Naive thymus-derived CD4-positive, alpha-beta T cell (primary cell): ENCODE measurements around the gene DUS1L. TPM values are rescaled to one million over a fixed set of nuclear protein-coding genes. Genes with fewer than 3 reads are reported as not detected.

Experiments used
- ATAC-seq: fragments of 150-1000 bp; cut with Tn5 transposase; 2 replicates; pipeline ENCODE4 v1.10.0; 2021; ENCODE audit warnings: mild to moderate bottlenecking, moderate library complexity
- CTCF ChIA-PET: fragments of 350-600 bp; sonication (Branson Sonifier 250); formaldehyde crosslinking; loops from one replicate; lab custom pipeline; 2021; ENCODE audit warnings: antibody characterized with exemption; lab: Charles Lee
- POLR2A ChIA-PET: fragments of 350-600 bp; sonication (Branson Sonifier 250); formaldehyde crosslinking; loops from one replicate; lab custom pipeline; 2021; ENCODE audit warnings: antibody characterized with exemption, inconsistent platforms; lab: Charles Lee
- DNase-seq, 9 donors: peaks; one replicate each; pipeline versions ENCODE4 v3.0.0 to v3.0.0-alpha.2; 2020 to 2022; ENCODE audit warnings: mixed read lengths in 1 of 9
- H3K27ac ChIP-seq: one replicate; pipeline ENCODE4 v1.7.0; 2013; ENCODE audit warnings: mild to moderate bottlenecking, low read depth, low read length, moderate library complexity
- H3K27me3 ChIP-seq, 2 donors: one replicate each; pipeline ENCODE4 v1.7.0; 2013; ENCODE audit warnings: low read length in 2 of 2, mild to moderate bottlenecking in 2 of 2, moderate library complexity in 2 of 2; ENCODE audit not compliant: control insufficient read depth in 2 of 2, insufficient read depth in 2 of 2
- H3K36me3 ChIP-seq, 3 experiments: 1 replicate in 2 of 3; 2 replicates in 1 of 3; pipeline ENCODE4 v1.7.0; 2013; ENCODE audit warnings: low read length in 3 of 3, mild to moderate bottlenecking in 3 of 3, moderate library complexity in 1 of 3; ENCODE audit not compliant: insufficient read depth in 3 of 3, control insufficient read depth in 2 of 3
- H3K4me1 ChIP-seq, 2 donors: one replicate each; pipeline ENCODE4 v1.7.0; 2013; ENCODE audit warnings: low read length in 2 of 2, mild to moderate bottlenecking in 2 of 2, moderate library complexity in 1 of 2; ENCODE audit not compliant: control insufficient read depth in 2 of 2, insufficient read depth in 2 of 2
- H3K4me3 ChIP-seq: 2 replicates; pipeline ENCODE4 v1.7.0; 2013; ENCODE audit warnings: mild to moderate bottlenecking, low read length
- H3K9me3 ChIP-seq, 3 experiments: 1 replicate in 2 of 3; 2 replicates in 1 of 3; pipeline ENCODE4 v1.7.0; 2013; ENCODE audit warnings: low read length in 3 of 3; ENCODE audit not compliant: control insufficient read depth in 2 of 3
- H3K27ac Mint-ChIP-seq, 9 donors: one replicate each; pipeline ENCODE4 v1.8.0; 2020 to 2022; ENCODE audit warnings: mixed read lengths in 9 of 9, mild to moderate bottlenecking in 8 of 9, moderate library complexity in 5 of 9, inconsistent platforms in 2 of 9
- H3K27me3 Mint-ChIP-seq, 5 donors: one replicate each; pipeline ENCODE4 v1.8.0; 2021 to 2022; ENCODE audit warnings: mixed read lengths in 5 of 5, mild to moderate bottlenecking in 1 of 5
- H3K36me3 Mint-ChIP-seq, 5 donors: one replicate each; pipeline ENCODE4 v1.8.0; 2020 to 2022; ENCODE audit warnings: mixed read lengths in 5 of 5, mild to moderate bottlenecking in 3 of 5, inconsistent platforms in 1 of 5
- H3K4me1 Mint-ChIP-seq, 7 donors: one replicate each; pipeline ENCODE4 v1.8.0; 2020 to 2022; ENCODE audit warnings: mixed read lengths in 7 of 7, mild to moderate bottlenecking in 3 of 7, inconsistent platforms in 1 of 7
- H3K4me3 Mint-ChIP-seq, 10 donors: one replicate each; pipeline ENCODE4 v1.8.0; 2020 to 2022; ENCODE audit warnings: mild to moderate bottlenecking in 10 of 10, mixed read lengths in 10 of 10, moderate library complexity in 6 of 10, inconsistent platforms in 2 of 10
- H3K9me3 Mint-ChIP-seq, 11 donors: one replicate each; pipeline ENCODE4 v1.8.0; 2020 to 2022; ENCODE audit warnings: mixed read lengths in 11 of 11, mild to moderate bottlenecking in 4 of 11, inconsistent platforms in 1 of 11, moderate library complexity in 1 of 11
- intact Hi-C, 2 donors: fragments of 100-400 bp; cut with micrococcal nuclease; formaldehyde crosslinking; loops; one replicate each; pipeline ENCODE4 v1.15.1; 2023
- polyA plus RNA-seq, 2 donors: library from polyadenylated mRNA; unstranded; fragments of 300-500 nt; fragmentation: Illumina TruSeq; gene quantifications; one replicate each; pipeline ENCODE4 v1.2.3, GENCODE V29; 2021
- total RNA-seq, 6 experiments: library from RNA in 5 of 6; stranded (reverse) in 5 of 6; gene quantifications; 1 replicate in 5 of 6; 2 replicates in 1 of 6; pipeline ENCODE4 v1.2.3 and lab custom pipeline; 2021 to 2026

The DUS1L gene
- total and polyA plus RNA-seq, 7 experiments from 2014 or later = 52.9 to 157 (median 143) TPM

DNA sequence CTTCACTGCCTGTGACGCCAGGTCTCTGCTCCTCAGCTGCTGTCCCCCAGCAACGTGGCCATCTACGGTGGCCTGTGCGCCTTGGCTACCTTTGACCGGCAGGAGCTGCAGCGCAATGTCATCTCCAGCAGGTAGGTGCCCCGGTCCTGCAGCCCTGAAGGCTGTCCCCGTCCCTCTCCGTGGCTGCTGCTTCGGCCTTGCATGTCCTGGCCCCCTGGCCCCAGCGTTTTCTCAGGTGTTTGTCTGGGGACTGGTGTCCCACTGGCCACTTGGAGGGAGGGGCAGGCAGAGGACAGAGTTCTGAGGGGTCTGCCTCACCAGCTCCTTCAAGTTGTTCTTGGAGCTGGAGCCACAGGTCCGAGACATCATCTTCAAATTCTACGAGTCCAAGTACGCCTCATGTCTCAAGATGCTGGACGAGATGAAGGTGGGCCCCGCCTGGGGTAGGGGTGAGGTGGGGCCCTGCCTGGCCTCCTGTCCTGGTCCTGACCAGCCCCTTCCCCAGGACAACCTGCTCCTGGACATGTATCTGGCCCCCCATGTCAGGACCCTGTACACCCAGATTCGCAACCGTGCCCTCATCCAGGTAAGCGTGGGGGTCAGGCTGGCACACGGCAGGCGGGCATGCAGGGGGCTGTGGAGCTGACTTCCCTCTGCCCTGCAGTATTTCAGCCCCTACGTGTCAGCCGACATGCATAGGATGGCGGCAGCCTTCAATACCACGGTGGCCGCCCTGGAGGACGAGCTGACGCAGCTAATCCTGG is 9.5 kb downstream of the DUS1L start:
- no peaks in the 10 kb centered on the region for H3K27me3 Mint-ChIP-seq
- no peaks in the 10 kb centered on the region for H3K9me3 Mint-ChIP-seq
- DNase-seq (no peak), ATAC-seq (no peak)
- peaks cover 0 to 15% (median 4%) of the 10 kb centered on the region in 7 donors for H3K4me1 Mint-ChIP-seq
- no peaks in the 10 kb centered on the region for H3K9me3 ChIP-seq
- CTCF ChIA-PET = no interaction called here
- peaks cover 0 to 9% (median 0%) of the 10 kb centered on the region in 5 donors for H3K36me3 Mint-ChIP-seq
- H3K27ac ChIP-seq = no peak overlapping the region
- H3K4me3 ChIP-seq = no peak overlapping the region
- H3K27me3 ChIP-seq = no peaks in the 10 kb centered on the region
- POLR2A ChIA-PET = interaction anchor here (1.1 to 7.7 kb wide), 2 partner anchors 9 to 20 kb away, joined by 3 to 54 read pairs; partner anchors contain the start of gene DUS1L
- H3K4me3 Mint-ChIP-seq = no peak overlapping the region
- H3K27ac Mint-ChIP-seq = no peak overlapping the region
- peaks cover 0 to 75% (median 16%) of the 10 kb centered on the region in 3 experiments for H3K36me3 ChIP-seq
- peaks cover 13 to 21% of the 10 kb centered on the region in 2 donors for H3K4me1 ChIP-seq
- intact Hi-C loops = no loop called here

DNA sequence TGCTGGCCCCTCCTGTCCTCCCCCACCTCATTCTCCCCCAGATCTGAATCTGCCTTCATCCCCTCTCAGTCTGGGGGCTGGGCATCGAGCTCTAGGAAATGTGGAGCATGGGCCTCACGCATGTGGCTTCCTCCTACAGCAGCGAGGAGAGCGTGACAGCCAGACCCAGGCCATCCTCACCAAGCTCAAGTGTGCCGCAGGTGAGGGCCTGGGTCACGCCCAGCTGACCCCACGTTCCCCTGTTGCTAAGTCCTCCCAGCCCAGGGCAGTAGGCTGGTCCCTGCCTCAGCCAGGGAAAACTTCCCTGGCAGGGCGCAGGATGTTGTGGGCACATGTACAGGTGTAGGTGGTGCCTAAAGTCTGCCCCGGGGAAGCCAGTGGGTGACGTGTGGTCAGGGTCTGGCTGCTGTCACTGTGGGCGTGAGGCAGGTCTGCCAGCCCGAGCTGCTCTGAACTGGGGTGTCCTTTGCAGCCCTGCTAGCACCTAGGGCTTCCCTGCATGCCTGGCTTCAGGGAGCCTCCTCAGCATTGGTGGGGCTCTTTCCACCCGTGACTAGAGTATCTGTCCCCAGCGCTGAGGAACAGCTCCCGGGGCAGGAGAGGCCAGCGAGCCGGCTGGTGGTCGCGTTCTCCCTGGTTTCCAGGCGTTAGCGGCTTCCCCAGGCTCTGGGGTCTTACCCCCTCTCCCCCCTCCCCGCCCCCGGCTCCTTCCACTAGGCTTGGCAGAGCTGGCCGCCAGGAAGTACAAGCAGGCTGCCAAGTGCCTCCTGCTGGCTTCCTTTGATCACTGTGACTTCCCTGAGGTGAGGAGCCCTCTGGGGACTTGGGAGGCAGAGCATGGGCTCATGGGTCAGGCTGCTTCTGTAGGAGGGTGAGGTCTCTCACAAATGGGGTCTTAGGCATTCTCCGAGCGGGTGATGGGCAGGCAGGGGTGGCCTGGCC is 10.3 kb downstream of the DUS1L start:
- peaks cover 0 to 68% (median 16%) of the 10 kb centered on the region in 3 experiments for H3K36me3 ChIP-seq
- peaks cover 0 to 21% (median 10%) of the 10 kb centered on the region in 7 donors for H3K4me1 Mint-ChIP-seq
- intact Hi-C loops = no loop called here

DNA sequence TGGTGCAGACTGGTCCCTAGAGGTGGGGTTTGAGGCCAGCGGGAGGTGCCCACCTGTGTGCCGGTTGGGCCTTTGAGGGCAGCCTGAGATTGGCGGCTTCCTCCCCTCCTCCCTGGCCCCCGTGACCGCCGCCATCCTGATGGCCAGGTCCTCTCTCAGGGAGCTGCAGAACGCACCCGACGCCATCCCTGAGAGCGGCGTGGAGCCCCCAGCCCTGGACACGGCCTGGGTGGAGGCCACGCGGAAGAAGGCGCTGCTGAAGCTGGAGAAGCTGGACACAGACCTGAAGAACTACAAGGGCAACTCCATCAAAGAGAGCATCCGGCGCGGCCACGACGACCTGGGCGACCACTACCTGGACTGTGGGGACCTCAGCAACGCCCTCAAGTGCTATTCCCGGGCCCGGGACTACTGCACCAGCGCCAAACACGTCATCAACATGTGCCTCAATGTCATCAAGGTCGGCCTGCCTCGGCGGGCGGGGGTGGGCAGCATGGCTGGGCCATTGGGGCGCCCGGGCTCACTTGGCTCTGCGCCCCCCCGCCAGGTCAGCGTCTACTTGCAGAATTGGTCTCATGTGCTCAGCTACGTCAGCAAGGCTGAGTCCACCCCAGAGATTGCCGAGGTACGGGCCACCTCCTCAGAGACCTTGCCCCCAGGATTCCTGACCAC is 11.1 kb downstream of the DUS1L start:
- ATAC-seq (no peak), DNase-seq (peak in 1 of 9 donors; percentile 9)
- Mint-ChIP-seq H3K4me1 (peaks cover 0 to 28% (median 12%) of the 10 kb centered on the region in 7 donors), H3K9me3 (no peaks in the 10 kb centered on the region), H3K27ac (peak overlapping the region in 2 of 9 donors; percentile 9 to 21), H3K4me3 (peak overlapping the region in 5 of 10 donors; percentile 9 to 79 (median 51)), H3K27me3 (no peaks in the 10 kb centered on the region), H3K36me3 (peaks cover 0 to 5% (median 0%) of the 10 kb centered on the region in 5 donors)
- ChIA-PET POLR2A (interaction anchor here (1.9 to 7.7 kb wide), 2 partner anchors 11 to 44 kb away, joined by 5 to 54 read pairs; partner anchors contain the start of gene DUS1L), CTCF (no interaction called here)
- intact Hi-C loops = no loop called here
- Histone ChIP-seq H3K36me3 (peaks cover 0 to 67% (median 14%) of the 10 kb centered on the region in 3 experiments), H3K9me3 (no peaks in the 10 kb centered on the region), H3K27me3 (no peaks in the 10 kb centered on the region), H3K4me1 (peaks cover 18 to 31% of the 10 kb centered on the region in 2 donors), H3K4me3 (no peak overlapping the region), H3K27ac (no peak overlapping the region)

More for the DNA sequence above, 10.3 kb downstream of the DUS1L start:
- peaks cover 0 to 9% (median 0%) of the 10 kb centered on the region in 5 donors for H3K36me3 Mint-ChIP-seq
- Histone ChIP-seq H3K9me3 (no peaks in the 10 kb centered on the region), H3K4me1 (peaks cover 18 to 29% of the 10 kb centered on the region in 2 donors), H3K27me3 (no peaks in the 10 kb centered on the region), H3K4me3 (no peak overlapping the region), H3K27ac (no peak overlapping the region)
- DNase-seq (peak in 1 of 9 donors; percentile 8), ATAC-seq (no peak)
- H3K4me3 Mint-ChIP-seq = peak overlapping the region in 4 of 10 donors; percentile 9 to 66 (median 32)
- no peaks in the 10 kb centered on the region for H3K27me3 Mint-ChIP-seq
- H3K9me3 Mint-ChIP-seq = no peaks in the 10 kb centered on the region
- CTCF ChIA-PET = no interaction called here
- POLR2A ChIA-PET = interaction anchor here (1.9 to 7.7 kb wide), 2 partner anchors 10 to 43 kb away, joined by 5 to 54 read pairs; partner anchors contain the start of gene DUS1L
- peak overlapping the region in 1 of 9 donors; percentile 33 for H3K27ac Mint-ChIP-seq

DNA sequence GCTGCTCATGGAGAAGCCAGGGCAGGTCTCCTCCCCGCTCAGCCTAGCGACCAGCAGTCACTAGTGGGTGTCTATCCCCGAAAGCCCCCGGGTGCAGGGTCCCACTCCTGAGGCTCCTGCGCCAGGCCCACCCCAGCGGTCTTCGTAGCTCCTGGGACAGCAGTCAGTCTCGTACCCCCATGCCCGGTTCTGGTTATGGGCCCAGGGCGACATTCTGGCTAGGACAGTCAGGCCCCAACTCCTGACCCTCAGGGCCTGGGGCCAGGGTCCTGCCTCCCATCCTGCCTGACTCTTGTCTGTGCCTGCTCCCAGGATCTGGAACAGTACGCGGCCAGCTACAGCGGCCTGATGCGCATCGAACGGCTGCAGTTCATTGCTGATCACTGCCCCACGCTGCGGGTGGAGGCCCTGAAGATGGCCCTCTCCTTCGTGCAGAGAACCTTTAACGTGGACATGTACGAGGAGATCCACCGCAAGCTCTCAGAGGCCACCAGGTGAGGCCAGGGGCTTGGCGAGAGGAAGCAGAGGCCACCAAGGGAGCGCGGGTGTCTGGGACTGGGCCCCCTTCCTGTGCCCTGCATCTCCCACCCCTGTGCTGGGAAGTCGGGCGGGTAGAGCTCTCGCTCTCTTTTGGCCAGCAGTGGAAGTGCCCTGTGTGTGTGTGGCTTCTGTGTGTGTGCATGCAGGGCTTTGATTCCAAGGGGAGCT is 11.9 kb downstream of the DUS1L start:
- intact Hi-C loops = no loop called here
- H3K36me3 Mint-ChIP-seq = peaks cover 0 to 5% (median 0%) of the 10 kb centered on the region in 5 donors
- DNase-seq = peak in 1 of 9 donors; percentile 6
- no peaks in the 10 kb centered on the region for H3K9me3 ChIP-seq
- ChIA-PET POLR2A (interaction anchor here (0.7 to 7.7 kb wide), 4 partner anchors 8 to 45 kb away, joined by 4 to 54 read pairs (median 5); partner anchors contain the start of gene DUS1L), CTCF (no interaction called here)
- no peaks in the 10 kb centered on the region for H3K9me3 Mint-ChIP-seq
- no peak overlapping the region for H3K27ac ChIP-seq
- H3K4me1 Mint-ChIP-seq = peaks cover 0 to 28% (median 12%) of the 10 kb centered on the region in 7 donors
- H3K27me3 Mint-ChIP-seq = no peaks in the 10 kb centered on the region
- H3K27ac Mint-ChIP-seq = peak overlapping the region in 7 of 9 donors; percentile 21 to 72 (median 46)
- no peak for ATAC-seq
- H3K4me1 ChIP-seq = peaks cover 18 to 31% of the 10 kb centered on the region in 2 donors
- peak overlapping the region; percentile 60 to 85 (median 74) for H3K4me3 Mint-ChIP-seq
- H3K4me3 ChIP-seq = no peak overlapping the region
- peaks cover 0 to 67% (median 14%) of the 10 kb centered on the region in 3 experiments for H3K36me3 ChIP-seq
- no peaks in the 10 kb centered on the region for H3K27me3 ChIP-seq

DNA sequence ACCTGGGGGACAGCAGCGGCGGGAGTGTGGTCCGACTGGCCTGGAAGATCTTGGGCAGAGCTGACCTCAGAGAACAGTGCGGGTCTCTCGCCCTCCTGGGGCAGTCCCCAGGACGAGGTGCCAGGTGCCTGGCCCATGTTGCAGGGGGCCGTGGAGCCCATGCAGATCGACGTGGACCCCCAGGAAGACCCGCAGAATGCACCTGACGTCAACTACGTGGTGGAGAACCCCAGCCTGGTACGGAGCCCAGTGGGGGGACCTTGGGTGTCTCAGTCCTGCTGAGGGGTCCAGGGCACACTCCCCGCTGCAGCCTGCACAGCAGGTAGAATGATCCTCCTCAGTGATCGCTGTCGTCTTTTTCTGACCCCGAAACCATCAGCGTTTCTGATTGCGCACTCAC is 12.5 kb downstream of the DUS1L start:
- Mint-ChIP-seq H3K9me3 (no peaks in the 10 kb centered on the region), H3K27ac (peak overlapping the region in 6 of 9 donors; percentile 21 to 72 (median 59)), H3K4me3 (peak overlapping the region; percentile 60 to 85 (median 74)), H3K27me3 (no peaks in the 10 kb centered on the region), H3K4me1 (peaks cover 0 to 28% (median 12%) of the 10 kb centered on the region in 7 donors), H3K36me3 (peaks cover 0 to 5% (median 0%) of the 10 kb centered on the region in 5 donors)
- no peaks in the 10 kb centered on the region for H3K9me3 ChIP-seq
- H3K27ac ChIP-seq = peak overlapping the region; percentile 72
- intact Hi-C loops = no loop called here
- peak overlapping the region; percentile 74 for H3K4me3 ChIP-seq
- H3K36me3 ChIP-seq = peaks cover 0 to 67% (median 14%) of the 10 kb centered on the region in 3 experiments
- peaks cover 18 to 31% of the 10 kb centered on the region in 2 donors for H3K4me1 ChIP-seq
- ChIA-PET POLR2A (interaction anchor here (0.7 to 7.7 kb wide), 5 partner anchors 9 to 46 kb away, joined by 4 to 54 read pairs (median 5); partner anchors contain the start of genes DCXR and DUS1L), CTCF (no interaction called here)
- ATAC-seq (no peak), DNase-seq (no peak)
- no peaks in the 10 kb centered on the region for H3K27me3 ChIP-seq
